ENCODE measurements around the gene FBN1. TPM values are rescaled to one million over a fixed set of nuclear protein-coding genes. Genes with fewer than 3 reads are reported as not detected.

FBN1 gene
- total RNA-seq, 2 donors from 2014 or later = 57.1 to 84.9 TPM

GRCh38 chr15:48674876-48675275 is 29.4 kb upstream of the FBN1 start:
- no peaks in the 10 kb centered on the region for H3K9me3 ChIP-seq
- no peak overlapping the region for H3K27ac ChIP-seq
- H3K4me1 ChIP-seq = no peaks in the 10 kb centered on the region
- no peaks in the 10 kb centered on the region for H3K27me3 ChIP-seq
- no peak overlapping the region for H3K4me3 ChIP-seq
- no peaks in the 10 kb centered on the region for H3K36me3 ChIP-seq
- TF ChIP-seq CTCF (IDR thresholded peaks at IDR 0.05) = no peak
- no peak for DNase-seq (ENCODE audit: low spot score)

- Histone ChIP-seq H3K4me3 (no peak overlapping the region), H3K27ac (peak overlapping the region; percentile 19 to 82), H3K27me3 (no peaks in the 10 kb centered on the region), H3K4me1 (no peaks in the 10 kb centered on the region), H3K9me3 (no peaks in the 10 kb centered on the region), H3K36me3 (no peaks in the 10 kb centered on the region)
- TF ChIP-seq CTCF (IDR thresholded peaks at IDR 0.05) = no peak
- no peak for DNase-seq (ENCODE audit: low spot score)
Measured at GRCh38 chr15:48672206-48672605, 26.7 kb upstream of the FBN1 start.

- no peaks in the 10 kb centered on the region for H3K27me3 ChIP-seq
- H3K9me3 ChIP-seq = no peaks in the 10 kb centered on the region
- H3K4me3 ChIP-seq = no peak overlapping the region
- peak overlapping the region; percentile 19 to 82 for H3K27ac ChIP-seq
- H3K36me3 ChIP-seq = no peaks in the 10 kb centered on the region
- peak; percentile 87 for DNase-seq (ENCODE audit: low spot score)
- TF ChIP-seq CTCF (IDR thresholded peaks at IDR 0.05) = no peak
- no peaks in the 10 kb centered on the region for H3K4me1 ChIP-seq
Measured at GRCh38 chr15:48671103-48672022, 25.9 kb upstream of the FBN1 start.

- Histone ChIP-seq H3K27ac (peak overlapping the region in 1 of 2 donors; percentile 68), H3K4me3 (no peak overlapping the region), H3K9me3 (no peaks in the 10 kb centered on the region), H3K4me1 (no peaks in the 10 kb centered on the region), H3K27me3 (no peaks in the 10 kb centered on the region), H3K36me3 (no peaks in the 10 kb centered on the region)
- no peak for DNase-seq (ENCODE audit: low spot score)
- TF ChIP-seq CTCF (IDR thresholded peaks at IDR 0.05) = no peak
Measured at GRCh38 chr15:48667701-48668100, 22.2 kb upstream of the FBN1 start.

GRCh38 chr15:48664436-48664835 is 18.9 kb upstream of the FBN1 start:
- no peak for TF ChIP-seq CTCF (IDR thresholded peaks at IDR 0.05)
- Histone ChIP-seq H3K4me1 (no peaks in the 10 kb centered on the region), H3K27me3 (no peaks in the 10 kb centered on the region), H3K4me3 (no peak overlapping the region), H3K9me3 (no peaks in the 10 kb centered on the region), H3K36me3 (no peaks in the 10 kb centered on the region), H3K27ac (no peak overlapping the region)
- no peak for DNase-seq (ENCODE audit: low spot score)

All from right atrium auricular region (tissue), 2 donors.